ENCODE measurements around the gene VIM. TPM values are rescaled to one million over a fixed set of nuclear protein-coding genes. Genes with fewer than 3 reads are reported as not detected.

VIM gene
- total RNA-seq, 2 experiments from 2014 or later = 2,572 to 2,607 TPM

GRCh38 chr10:17200001-17200911 lies 27.8 kb upstream of the VIM start:
- peaks cover 5% of the 10 kb centered on the region for H3K36me3 Mint-ChIP-seq (ENCODE audit: low read depth)
- peak overlapping the region; percentile 80 for H3K27ac Mint-ChIP-seq
- no peaks in the 10 kb centered on the region for H3K27me3 Mint-ChIP-seq
- DNase-seq = no peak
- CTCF ChIA-PET = interaction anchor here (0.7 to 2.0 kb wide), 9 partner anchors 13 to 364 kb away, joined by 3 to 28 read pairs (median 4); partner anchors contain the start of gene VIM
- POLR2A ChIA-PET = interaction anchor here (0.8 to 6.2 kb wide), 17 partner anchors 11 to 443 kb away, joined by 3 to 215 read pairs (median 5); partner anchors contain the start of genes STAM and VIM
- H3K4me3 Mint-ChIP-seq = peak overlapping the region; percentile 92
- H3K4me1 Mint-ChIP-seq = peaks cover 50% of the 10 kb centered on the region
- no peaks in the 10 kb centered on the region for H3K9me3 Mint-ChIP-seq

GRCh38 chr10:17200912-17201793 lies 26.9 kb upstream of the VIM start, which contains the start of gene TRDMT1:
TRDMT1 (minus strand) TSS chr10:17201672; CDS start chr10:17201634, 38 bp downstream.
- peak within 1 kb of the TSS; percentile 80 for H3K27ac Mint-ChIP-seq
- peaks cover 5% of the 10 kb centered on the region for H3K36me3 Mint-ChIP-seq (ENCODE audit: low read depth)
- peak; percentile 77 for DNase-seq
- peaks cover 57% of the 10 kb centered on the region for H3K4me1 Mint-ChIP-seq
- ChIA-PET POLR2A (interaction anchor here (0.7 to 6.2 kb wide), 20 partner anchors 10 to 443 kb away, joined by 3 to 215 read pairs (median 5); partner anchors contain the start of genes RSU1, STAM and VIM), CTCF (interaction anchor here (0.7 to 2.0 kb wide), 12 partner anchors 12 to 365 kb away, joined by 3 to 28 read pairs (median 4); partner anchors contain the start of gene VIM)
- H3K4me3 Mint-ChIP-seq = peak within 1 kb of the TSS; percentile 92
- H3K27me3 Mint-ChIP-seq = no peaks in the 10 kb centered on the region
- H3K9me3 Mint-ChIP-seq = no peaks in the 10 kb centered on the region

GRCh38 chr10:17201794-17202116 lies 26.3 kb upstream of the VIM start:
- H3K4me1 Mint-ChIP-seq = peaks cover 62% of the 10 kb centered on the region
- CTCF ChIA-PET = interaction anchor here (0.9 to 2.0 kb wide), 7 partner anchors 12 to 55 kb away, joined by 3 to 28 read pairs (median 4); no protein-coding TSS in a partner anchor
- POLR2A ChIA-PET = interaction anchor here (1.0 to 6.2 kb wide), 13 partner anchors 9 to 442 kb away, joined by 3 to 215 read pairs (median 5); partner anchors contain the start of genes RSU1, STAM and VIM

GRCh38 chr10:17202506-17202905 lies 25.5 kb upstream of the VIM start:
- H3K4me3 Mint-ChIP-seq = no peak overlapping the region
- POLR2A ChIA-PET = interaction anchor here (1.8 to 6.2 kb wide), 6 partner anchors 9 to 178 kb away, joined by 5 to 215 read pairs (median 18); partner anchors contain the start of gene VIM
- no peak overlapping the region for H3K27ac Mint-ChIP-seq
- H3K27me3 Mint-ChIP-seq = no peaks in the 10 kb centered on the region
- peaks cover 68% of the 10 kb centered on the region for H3K4me1 Mint-ChIP-seq
- no peak for DNase-seq
- CTCF ChIA-PET = interaction anchor here (1.7 kb wide), 1 partner anchor 14 kb away, joined by 6 read pairs; no protein-coding TSS in a partner anchor
- no peaks in the 10 kb centered on the region for H3K9me3 Mint-ChIP-seq
- H3K36me3 Mint-ChIP-seq (ENCODE audit: low read depth) = peaks cover 5% of the 10 kb centered on the region

More at GRCh38 chr10:17201794-17202116, 26.3 kb upstream of the VIM start:
- DNase-seq = no peak
- Mint-ChIP-seq H3K27ac (peak overlapping the region; percentile 80), H3K27me3 (no peaks in the 10 kb centered on the region), H3K4me3 (peak overlapping the region; percentile 92), H3K36me3 (ENCODE audit: low read depth) (peaks cover 5% of the 10 kb centered on the region), H3K9me3 (no peaks in the 10 kb centered on the region)

GRCh38 chr10:17202999-17203398 lies 25.0 kb upstream of the VIM start:
- ChIA-PET CTCF (interaction anchor here (0.5 kb wide), 1 partner anchor 63 kb away, joined by 3 read pairs; no protein-coding TSS in a partner anchor), POLR2A (interaction anchor here (6.2 kb wide), 1 partner anchor 26 kb away, joined by 215 read pairs; the partner anchor contains the start of gene VIM)
- no peaks in the 10 kb centered on the region for H3K9me3 Mint-ChIP-seq
- H3K4me1 Mint-ChIP-seq = peaks cover 69% of the 10 kb centered on the region
- no peak for DNase-seq
- H3K27me3 Mint-ChIP-seq = no peaks in the 10 kb centered on the region
- no peak overlapping the region for H3K27ac Mint-ChIP-seq
- H3K4me3 Mint-ChIP-seq = no peak overlapping the region
- H3K36me3 Mint-ChIP-seq (ENCODE audit: low read depth) = peaks cover 5% of the 10 kb centered on the region

- peaks cover 71% of the 10 kb centered on the region for H3K4me1 Mint-ChIP-seq
- POLR2A ChIA-PET = interaction anchor here (6.2 kb wide), 1 partner anchor 26 kb away, joined by 215 read pairs; the partner anchor contains the start of gene VIM
- no peak overlapping the region for H3K27ac Mint-ChIP-seq
- no peak overlapping the region for H3K4me3 Mint-ChIP-seq
- H3K27me3 Mint-ChIP-seq = no peaks in the 10 kb centered on the region
- no peak for DNase-seq
- CTCF ChIA-PET = interaction anchor here (0.5 kb wide), 1 partner anchor 64 kb away, joined by 3 read pairs; no protein-coding TSS in a partner anchor
- H3K36me3 Mint-ChIP-seq (ENCODE audit: low read depth) = peaks cover 5% of the 10 kb centered on the region
- H3K9me3 Mint-ChIP-seq = no peaks in the 10 kb centered on the region
Measured at GRCh38 chr10:17203416-17203815, 24.6 kb upstream of the VIM start.

- Mint-ChIP-seq H3K4me3 (peak overlapping the region; percentile 31), H3K36me3 (ENCODE audit: low read depth) (no peaks in the 10 kb centered on the region), H3K27ac (peak overlapping the region; percentile 77), H3K27me3 (no peaks in the 10 kb centered on the region), H3K9me3 (no peaks in the 10 kb centered on the region), H3K4me1 (peaks cover 57% of the 10 kb centered on the region)
- ChIA-PET POLR2A (interaction anchor here (0.8 to 4.3 kb wide), 11 partner anchors 10 to 438 kb away, joined by 3 to 180 read pairs (median 5); partner anchors contain the start of genes RSU1, STAM and VIM), CTCF (interaction anchor here (0.7 to 1.7 kb wide), 7 partner anchors 9 to 354 kb away, joined by 3 to 17 read pairs (median 7); partner anchors contain the start of gene VIM)
- peak; percentile 44 for DNase-seq
Measured at GRCh38 chr10:17206210-17206709, 21.8 kb upstream of the VIM start.

- peaks cover 53% of the 10 kb centered on the region for H3K4me1 Mint-ChIP-seq
- H3K27me3 Mint-ChIP-seq = no peaks in the 10 kb centered on the region
- DNase-seq = no peak
- no peaks in the 10 kb centered on the region for H3K9me3 Mint-ChIP-seq
- H3K27ac Mint-ChIP-seq = no peak overlapping the region
- CTCF ChIA-PET = no interaction called here
- peaks cover 10% of the 10 kb centered on the region for H3K36me3 Mint-ChIP-seq (ENCODE audit: low read depth)
- no peak overlapping the region for H3K4me3 Mint-ChIP-seq
- POLR2A ChIA-PET = interaction anchor here (1.4 to 4.3 kb wide), 2 partner anchors 21 to 29 kb away, joined by 3 to 180 read pairs; partner anchors contain the start of gene VIM
Measured at GRCh38 chr10:17208476-17208875, 19.6 kb upstream of the VIM start.

- Mint-ChIP-seq H3K4me3 (no peak overlapping the region), H3K36me3 (ENCODE audit: low read depth) (peaks cover 15% of the 10 kb centered on the region), H3K27ac (no peak overlapping the region), H3K27me3 (no peaks in the 10 kb centered on the region), H3K9me3 (no peaks in the 10 kb centered on the region), H3K4me1 (peaks cover 50% of the 10 kb centered on the region)
- DNase-seq = no peak
- ChIA-PET CTCF (no interaction called here), POLR2A (interaction anchor here (1.4 to 4.3 kb wide), 2 partner anchors 21 to 28 kb away, joined by 3 to 180 read pairs; partner anchors contain the start of gene VIM)
Measured at GRCh38 chr10:17209302-17209701, 18.7 kb upstream of the VIM start.

GRCh38 chr10:17209881-17210280 lies 18.2 kb upstream of the VIM start:
- DNase-seq = no peak
- ChIA-PET POLR2A (interaction anchor here (1.4 kb wide), 1 partner anchor 28 kb away, joined by 3 read pairs; no protein-coding TSS in a partner anchor), CTCF (no interaction called here)
- Mint-ChIP-seq H3K4me3 (no peak overlapping the region), H3K9me3 (no peaks in the 10 kb centered on the region), H3K27me3 (no peaks in the 10 kb centered on the region), H3K27ac (no peak overlapping the region), H3K4me1 (peaks cover 51% of the 10 kb centered on the region), H3K36me3 (ENCODE audit: low read depth) (peaks cover 19% of the 10 kb centered on the region)

- DNase-seq = no peak
- H3K4me1 Mint-ChIP-seq = peaks cover 56% of the 10 kb centered on the region
- ChIA-PET CTCF (interaction anchor here (0.6 kb wide), 1 partner anchor 12 kb away, joined by 4 read pairs; no protein-coding TSS in a partner anchor), POLR2A (interaction anchor here (1.3 to 4.4 kb wide), 2 partner anchors 9 to 18 kb away, joined by 5 to 65 read pairs; partner anchors contain the start of genes TRDMT1 and VIM)
- no peak overlapping the region for H3K27ac Mint-ChIP-seq
- H3K36me3 Mint-ChIP-seq (ENCODE audit: low read depth) = peaks cover 23% of the 10 kb centered on the region
- H3K4me3 Mint-ChIP-seq = no peak overlapping the region
- no peaks in the 10 kb centered on the region for H3K9me3 Mint-ChIP-seq
- H3K27me3 Mint-ChIP-seq = no peaks in the 10 kb centered on the region
Measured at GRCh38 chr10:17210361-17210760, 17.7 kb upstream of the VIM start.

Measured in activated CD4-positive, alpha-beta memory T cell treated with anti-CD3 and anti-CD28 coated beads, Interleukin-2, amount 10 ng/mL, durations not matched to agents 7 days and 5 days (primary cell).